Mesenchymal stem cell (in vitro differentiated cells and primary cell): ENCODE measurements around the gene SNED1.
A peak's percentile ranks its signal among the peaks of the same experiment; 100 is the strongest.
"Not testable (repeated sequence)": the region's sequence is repeated elsewhere in the genome, so short reads cannot be mapped to it uniquely, and the experiment has no call there.

Experiments
- DNase-seq: peaks from one replicate; pipeline ENCODE4 v3.0.0-alpha.2; 2013
- H2AFZ ChIP-seq: one replicate; pipeline ENCODE4 v1.6.1; 2013; ENCODE audit warnings: low read depth, mild to moderate bottlenecking, control low read depth, inconsistent platforms, low read length, moderate library complexity
- H2AK5ac ChIP-seq: 2 replicates; pipeline ENCODE4 v1.6.1; 2013; ENCODE audit warnings: low read length, moderate library complexity, mild to moderate bottlenecking, inconsistent platforms; ENCODE audit not compliant: severe bottlenecking
- H2BK120ac ChIP-seq: one replicate; pipeline ENCODE4 v1.6.1; 2013; ENCODE audit warnings: low read depth, mild to moderate bottlenecking, inconsistent platforms, low read length, moderate library complexity
- H2BK12ac ChIP-seq, 2 experiments: one replicate each; pipeline ENCODE4 v1.6.1; 2013; ENCODE audit warnings: inconsistent platforms in 2 of 2, low read length in 2 of 2, mild to moderate bottlenecking in 2 of 2, moderate library complexity in 2 of 2, control low read depth in 1 of 2
- H2BK15ac ChIP-seq: one replicate; pipeline ENCODE4 v1.6.1; 2013; ENCODE audit warnings: mild to moderate bottlenecking, low read depth, inconsistent platforms; ENCODE audit not compliant: poor library complexity, severe bottlenecking
- H2BK5ac ChIP-seq: 2 replicates; pipeline ENCODE4 v1.6.1; 2013; ENCODE audit warnings: low read depth, mild to moderate bottlenecking, low read length, control low read depth, inconsistent platforms; ENCODE audit not compliant: poor library complexity, severe bottlenecking
- H3K14ac ChIP-seq, 2 experiments: one replicate each; pipeline ENCODE4 v1.6.1; 2013; ENCODE audit warnings: inconsistent platforms in 2 of 2, low read length in 2 of 2, control low read depth in 1 of 2, mild to moderate bottlenecking in 1 of 2, moderate library complexity in 1 of 2
- H3K18ac ChIP-seq, 2 experiments: one replicate each; pipeline ENCODE4 v1.6.1; 2013; ENCODE audit warnings: inconsistent platforms in 2 of 2, low read length in 2 of 2, control low read depth in 1 of 2, low read depth in 1 of 2, mild to moderate bottlenecking in 1 of 2
- H3K23ac ChIP-seq, 2 experiments: one replicate each; pipeline ENCODE4 v1.6.1; 2013; ENCODE audit warnings: inconsistent platforms in 2 of 2, low read length in 2 of 2, mild to moderate bottlenecking in 2 of 2, moderate library complexity in 2 of 2, control low read depth in 1 of 2
- H3K27ac ChIP-seq: 2 replicates; pipeline ENCODE4 v1.5.1; 2013; ENCODE audit warnings: mild to moderate bottlenecking, moderate library complexity, low read length, control low read depth, inconsistent platforms; ENCODE audit not compliant: poor library complexity, severe bottlenecking
- H3K27me3 ChIP-seq, 2 experiments: 2 replicates each; pipeline versions ENCODE4 v1.6.1 to v1.7.0; 2013; ENCODE audit warnings: low read length in 2 of 2, mild to moderate bottlenecking in 2 of 2, moderate library complexity in 2 of 2, control low read depth in 1 of 2, inconsistent platforms in 1 of 2; ENCODE audit not compliant: control insufficient read depth in 1 of 2, insufficient read depth in 1 of 2
- H3K36me3 ChIP-seq, 2 experiments: 2 replicates each; pipeline versions ENCODE4 v1.6.1 to v1.7.0; 2013; ENCODE audit warnings: low read length in 2 of 2, control low read depth in 1 of 2, inconsistent platforms in 1 of 2, low read depth in 1 of 2, mild to moderate bottlenecking in 1 of 2; ENCODE audit not compliant: insufficient read depth in 2 of 2, control insufficient read depth in 1 of 2
- H3K4ac ChIP-seq, 2 experiments: one replicate each; pipeline ENCODE4 v1.6.1; 2013; ENCODE audit warnings: inconsistent platforms in 2 of 2, low read length in 2 of 2, mild to moderate bottlenecking in 2 of 2, moderate library complexity in 2 of 2, control low read depth in 1 of 2, low read depth in 1 of 2
- H3K4me1 ChIP-seq: 2 replicates; pipeline ENCODE4 v1.6.1; 2013; ENCODE audit warnings: low read depth, low read length, control low read depth; ENCODE audit not compliant: control insufficient read depth, insufficient read depth
- H3K4me2 ChIP-seq: 2 replicates; pipeline ENCODE4 v1.6.1; 2013; ENCODE audit warnings: low read length, mild to moderate bottlenecking, inconsistent platforms; ENCODE audit not compliant: poor library complexity, severe bottlenecking
- H3K4me3 ChIP-seq, 2 experiments: 2 replicates each; pipeline versions ENCODE4 v1.5.1 to v1.7.0; 2013; ENCODE audit warnings: low read length in 2 of 2, mild to moderate bottlenecking in 2 of 2, control low read depth in 1 of 2, low read depth in 1 of 2; ENCODE audit not compliant: insufficient read depth in 1 of 2
- H3K79me1 ChIP-seq: replicated peaks from 2 replicates; pipeline ENCODE4 v1.6.1; 2013; ENCODE audit warnings: mild to moderate bottlenecking, control low read depth, low read length, inconsistent platforms; ENCODE audit not compliant: poor library complexity, severe bottlenecking
- H3K9ac ChIP-seq: 2 replicates; pipeline ENCODE4 v1.7.0; 2013; ENCODE audit warnings: mild to moderate bottlenecking, low read length, moderate library complexity
- H3K9me3 ChIP-seq: 2 replicates; pipeline ENCODE4 v1.7.0; 2013; ENCODE audit warnings: mild to moderate bottlenecking, low read length; ENCODE audit not compliant: control insufficient read depth
- H4K8ac ChIP-seq: one replicate; pipeline ENCODE4 v1.6.1; 2013; ENCODE audit warnings: inconsistent platforms, mild to moderate bottlenecking, low read length, moderate library complexity
- H4K91ac ChIP-seq: one replicate; pipeline ENCODE4 v1.6.1; 2013; ENCODE audit warnings: mild to moderate bottlenecking, low read length, inconsistent platforms
- WGBS: methylation state at CpG from one replicate; pipeline ENCODE4 v1.1.7; 2013; ENCODE audit warnings: mixed read lengths; 5-methylcytosine and 5-hydroxymethylcytosine counted together

SNED1 gene

DNA sequence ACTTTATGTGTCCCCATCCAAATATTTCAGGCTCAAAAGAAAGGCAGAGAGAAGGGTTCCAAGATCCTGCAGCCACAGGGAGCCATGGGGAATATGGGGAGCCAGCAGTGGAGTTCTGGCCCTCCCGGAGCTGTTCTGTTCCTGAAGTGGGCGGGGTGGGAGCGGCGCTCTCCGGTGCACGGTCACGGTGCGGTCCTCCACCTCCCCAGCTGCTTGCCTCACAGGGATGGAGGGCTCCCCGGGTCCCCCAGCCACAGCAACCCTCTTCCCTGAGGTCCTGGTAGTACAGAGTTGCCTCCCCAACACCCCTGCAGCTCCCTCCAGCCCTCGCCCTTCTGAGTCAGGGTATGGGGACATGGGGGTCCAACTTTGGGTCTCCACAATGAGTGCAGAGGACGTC lies 26.2 kb upstream of the SNED1 start:
- Histone ChIP-seq H3K23ac (no peak overlapping the region), H2AK5ac (no peak overlapping the region), H3K27me3 (peaks cover 9 to 34% of the 10 kb centered on the region in 2 experiments), H2BK120ac (no peak overlapping the region), H3K4me3 (peak overlapping the region in 1 of 2 experiments; percentile 30), H3K4me2 (no peak overlapping the region), H3K9ac (peak overlapping the region; percentile 80), H3K27ac (no peak overlapping the region), H2BK15ac (no peak overlapping the region), H3K18ac (no peak overlapping the region), H2BK5ac (no peak overlapping the region), H3K79me1 (no peaks in the 10 kb centered on the region), H2BK12ac (no peak overlapping the region), H3K14ac (no peak overlapping the region), H3K4ac (no peak overlapping the region), H3K36me3 (no peaks in the 10 kb centered on the region), H3K4me1 (peaks cover 1% of the 10 kb centered on the region), H3K9me3 (no peaks in the 10 kb centered on the region), H2AFZ (no peak overlapping the region), H4K91ac (no peak overlapping the region), H4K8ac (no peak overlapping the region)
- WGBS, result 69% methylated on average over 5 of the region's 11 CpGs
- DNase-seq, result no peak

DNA sequence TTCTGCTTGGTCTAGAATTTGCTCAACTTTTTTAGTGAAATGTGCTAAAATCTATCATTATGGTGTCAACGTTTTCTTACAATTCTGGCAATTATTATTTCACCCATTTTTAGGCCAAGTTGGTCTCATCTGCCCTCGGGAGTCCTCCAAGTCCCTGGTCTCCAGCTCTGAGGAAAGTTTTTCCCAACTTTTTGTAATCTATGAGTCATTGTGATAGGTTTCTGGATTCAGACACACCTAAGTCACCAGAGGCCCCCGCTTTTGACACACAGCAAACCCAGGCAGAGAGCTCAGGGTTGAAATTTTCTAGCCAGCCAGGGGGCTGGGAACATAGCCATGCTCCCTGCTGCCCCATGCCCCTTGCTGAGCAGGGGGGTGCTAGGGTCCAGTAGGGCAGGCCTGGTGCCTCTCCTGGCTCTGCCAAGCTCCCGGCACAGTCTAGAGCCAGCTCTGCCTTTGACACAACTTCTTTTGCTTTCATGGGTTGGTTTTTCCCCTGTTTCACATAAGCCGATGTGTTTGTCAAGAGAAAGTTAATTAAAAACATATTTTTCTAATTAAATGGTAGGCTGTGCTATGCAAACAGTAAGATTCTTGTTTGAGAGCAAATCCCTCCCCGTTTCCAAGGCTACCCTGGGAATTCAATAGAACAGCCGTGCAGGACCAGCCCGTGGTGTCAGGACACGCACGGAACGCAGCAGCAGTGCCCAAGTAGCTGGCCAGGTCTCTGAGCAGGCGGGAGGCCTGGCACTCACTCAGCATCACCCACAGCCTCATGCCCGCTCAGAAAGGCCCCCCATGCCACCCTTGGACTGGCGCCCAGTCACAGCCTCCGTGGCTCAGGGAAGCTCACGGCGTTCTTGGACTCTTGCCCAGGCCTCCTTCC lies 25.5 kb upstream of the SNED1 start:
- Histone ChIP-seq H3K4me3 (peak overlapping the region in 1 of 2 experiments; percentile 30), H3K27ac (no peak overlapping the region), H2BK5ac (no peak overlapping the region), H3K23ac (no peak overlapping the region), H2AFZ (no peak overlapping the region), H3K18ac (no peak overlapping the region), H3K14ac (no peak overlapping the region), H2BK15ac (no peak overlapping the region), H2BK12ac (no peak overlapping the region), H3K9me3 (no peaks in the 10 kb centered on the region), H4K91ac (peak overlapping the region; percentile 25), H3K4me2 (no peak overlapping the region), H2AK5ac (no peak overlapping the region), H2BK120ac (no peak overlapping the region), H3K4me1 (peaks cover 1% of the 10 kb centered on the region), H3K27me3 (peaks cover 9 to 34% of the 10 kb centered on the region in 2 experiments), H3K79me1 (no peaks in the 10 kb centered on the region), H3K9ac (peak overlapping the region; percentile 80), H3K36me3 (no peaks in the 10 kb centered on the region), H3K4ac (no peak overlapping the region), H4K8ac (no peak overlapping the region)
- 90% methylated on average over 14 of the region's 17 CpGs for WGBS
- no peak for DNase-seq

GRCh38 chr2:240974771-240975572 lies 23.4 kb upstream of the SNED1 start:
- 80% methylated on average over 10 of the region's 10 CpGs for WGBS

GRCh38 chr2:240975903-240976302 lies 22.5 kb upstream of the SNED1 start:
- H3K4ac ChIP-seq, H4K91ac ChIP-seq, H3K14ac ChIP-seq, H3K23ac ChIP-seq, H3K9me3 ChIP-seq, H2BK120ac ChIP-seq, H4K8ac ChIP-seq, H2AK5ac ChIP-seq, H2AFZ ChIP-seq, H2BK12ac ChIP-seq, H3K4me1 ChIP-seq, H2BK5ac ChIP-seq, H3K4me3 ChIP-seq, H3K79me1 ChIP-seq, H3K36me3 ChIP-seq, H2BK15ac ChIP-seq, DNase-seq, H3K27ac ChIP-seq, H3K9ac ChIP-seq, H3K18ac ChIP-seq, H3K4me2 ChIP-seq: not testable (repeated sequence)
- H3K27me3 ChIP-seq, result peaks cover 9 to 26% of the 10 kb centered on the region in 2 experiments
- WGBS, result 71% methylated on average over 4 of the region's 4 CpGs

More at GRCh38 chr2:240974771-240975572, 23.4 kb upstream of the SNED1 start:
- Histone ChIP-seq H3K9me3 (no peaks in the 10 kb centered on the region), H2BK12ac (no peak overlapping the region), H4K91ac (peak overlapping the region; percentile 61), H3K4me1 (no peaks in the 10 kb centered on the region), H2BK120ac (no peak overlapping the region), H3K18ac (peak overlapping the region in 1 of 2 experiments; percentile 56), H2AFZ (no peak overlapping the region), H2AK5ac (no peak overlapping the region), H3K14ac (peak overlapping the region in 1 of 2 experiments; percentile 93), H4K8ac (peak overlapping the region; percentile 72), H3K4me3 (no peak overlapping the region), H3K9ac (peak overlapping the region; percentile 6), H3K4ac (no peak overlapping the region), H2BK5ac (no peak overlapping the region), H3K27me3 (peaks cover 9 to 34% of the 10 kb centered on the region in 2 experiments), H3K4me2 (no peak overlapping the region), H3K36me3 (no peaks in the 10 kb centered on the region), H2BK15ac (no peak overlapping the region), H3K23ac (no peak overlapping the region), H3K79me1 (no peaks in the 10 kb centered on the region), H3K27ac (no peak overlapping the region)
- no peak for DNase-seq
